ENCODE data around the gene ANKRD28.
"Not testable (repeated sequence)": the region's sequence is repeated elsewhere in the genome, so short reads cannot be mapped to it uniquely, and the experiment has no call there.

The ANKRD28 gene

DNA sequence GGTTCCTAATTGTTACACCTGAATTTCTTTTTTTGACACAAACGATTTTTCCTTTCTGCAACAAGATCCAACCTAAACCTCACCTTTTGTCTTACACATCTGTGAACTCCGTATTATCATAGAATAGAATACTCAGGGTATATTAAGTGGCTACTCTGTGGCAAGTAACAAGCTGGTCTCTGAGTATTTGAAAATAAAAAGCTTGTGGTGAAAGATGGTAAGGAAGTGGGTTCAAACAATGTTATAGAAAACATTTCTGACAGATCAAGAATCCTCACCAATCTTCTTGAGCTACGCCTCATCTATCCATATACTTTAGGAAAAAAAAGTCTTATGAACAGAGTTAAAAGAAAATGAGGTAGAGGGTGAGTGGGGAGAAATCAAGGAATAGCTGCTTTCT lies 3.5 kb upstream of the ANKRD28 start:
- no peak for DNase-seq (ENCODE audit: low spot score)

DNA sequence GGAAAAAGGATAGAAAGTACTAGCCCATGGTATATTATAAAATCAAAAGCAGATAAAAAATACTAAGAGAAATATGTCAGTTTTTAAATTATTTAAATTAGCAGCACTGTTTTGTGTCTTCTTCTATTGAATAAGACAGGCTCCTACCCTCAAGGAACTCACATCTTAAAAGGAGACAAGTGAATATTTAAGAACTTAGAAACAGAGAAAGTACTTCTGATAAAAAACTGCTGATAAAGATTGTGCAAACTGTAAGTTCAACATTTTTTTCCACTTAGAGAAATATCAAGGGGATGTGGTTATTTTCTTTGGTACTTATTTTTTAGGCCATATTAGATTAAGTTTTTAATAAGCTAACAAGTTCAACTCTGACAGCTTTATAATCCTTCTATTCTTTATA lies 3.0 kb upstream of the ANKRD28 start:
- DNase-seq (ENCODE audit: low spot score) = no peak

DNA sequence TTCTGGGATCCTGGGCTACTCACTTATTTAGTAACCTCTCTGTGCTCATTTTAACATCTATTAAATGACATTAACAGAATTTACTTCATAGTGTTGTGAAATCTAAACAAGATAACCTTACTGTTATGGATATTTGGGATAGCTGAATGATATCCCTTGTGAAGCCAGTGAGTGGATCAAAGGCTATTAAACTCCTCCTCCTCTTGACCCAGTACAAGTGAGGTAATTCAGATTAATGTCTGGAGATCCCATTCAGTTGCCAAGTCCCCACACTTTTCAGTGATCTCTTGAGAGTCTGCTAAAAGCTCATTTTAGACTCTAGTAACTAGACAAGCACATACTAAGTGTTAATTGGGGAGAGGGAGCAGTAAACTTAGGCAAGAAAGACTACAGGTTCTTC lies 2.5 kb upstream of the ANKRD28 start:
- DNase-seq (ENCODE audit: low spot score) = no peak

DNA sequence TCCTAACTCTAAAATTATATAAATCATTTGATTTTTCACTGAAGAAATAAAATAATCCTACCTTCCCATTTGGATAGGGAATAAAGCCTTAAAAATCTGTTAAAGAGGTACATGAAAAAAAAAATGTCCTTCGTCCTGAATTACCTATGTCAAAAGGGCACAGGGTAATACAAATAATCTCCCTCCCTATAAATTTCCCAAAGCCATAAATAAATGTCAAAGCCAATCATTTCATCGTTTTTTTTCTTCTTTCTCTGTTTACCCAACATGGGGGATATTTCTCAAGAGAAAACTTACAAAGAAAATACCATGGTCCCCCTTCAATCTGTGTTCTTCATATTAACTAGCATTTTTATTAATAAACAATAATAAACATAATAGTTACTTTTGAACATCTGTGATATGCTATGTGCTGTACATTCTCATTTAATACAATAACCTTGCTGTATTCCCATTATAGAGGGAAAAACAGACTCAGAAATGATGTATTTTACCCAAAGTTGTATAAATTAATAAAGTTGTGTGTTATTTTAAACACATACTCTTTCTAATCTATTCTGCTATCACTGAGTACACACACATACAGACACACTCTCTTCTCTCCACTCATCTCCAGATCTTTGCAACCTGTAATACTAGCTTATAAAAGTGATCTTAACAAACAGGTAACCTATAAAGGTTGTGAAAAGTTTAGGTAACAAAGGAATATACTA lies 910 bp upstream of the ANKRD28 start:
- no peak for DNase-seq (ENCODE audit: low spot score)

DNA sequence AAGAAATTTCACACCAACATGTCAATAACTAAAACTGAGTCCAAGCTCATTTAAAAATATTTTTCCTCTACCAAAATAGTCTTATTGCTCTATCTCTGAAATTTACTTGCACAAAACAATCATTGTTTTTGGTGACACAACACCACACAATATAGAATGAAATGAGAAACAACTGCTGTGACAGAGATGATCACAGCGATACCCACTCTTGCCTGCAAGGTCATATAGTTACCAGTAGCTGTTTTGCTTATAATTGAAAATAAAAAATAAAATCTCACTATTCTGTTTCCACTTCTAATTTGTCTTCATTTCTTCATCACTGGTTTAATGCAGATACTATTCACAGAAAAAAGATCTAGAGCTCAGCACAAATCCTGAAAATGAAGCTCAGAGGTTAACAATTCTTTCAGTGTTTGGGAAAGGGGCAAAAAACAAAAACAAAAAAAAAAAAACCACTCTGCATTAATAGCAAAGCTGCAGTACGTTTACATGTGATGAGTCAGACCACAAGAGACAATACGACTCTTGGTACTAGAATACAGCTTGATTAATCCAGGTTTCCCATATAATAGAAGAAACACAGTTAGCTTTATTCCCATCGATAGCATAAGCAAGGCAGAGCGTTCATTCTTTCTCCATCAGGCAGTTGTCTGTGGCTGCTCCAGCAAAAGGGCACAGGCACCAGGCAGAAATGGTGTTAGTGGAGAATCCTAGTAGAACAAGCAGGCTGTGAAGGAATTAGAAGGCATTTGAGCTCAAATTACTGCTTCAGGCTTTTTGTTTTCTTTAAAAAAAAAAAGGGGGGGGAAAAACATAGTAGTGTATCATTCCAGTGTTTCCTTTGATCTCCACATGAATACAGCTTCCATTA lies 773 bp downstream of the ANKRD28 start:
- DNase-seq (ENCODE audit: low spot score) = peak; percentile 58

DNA sequence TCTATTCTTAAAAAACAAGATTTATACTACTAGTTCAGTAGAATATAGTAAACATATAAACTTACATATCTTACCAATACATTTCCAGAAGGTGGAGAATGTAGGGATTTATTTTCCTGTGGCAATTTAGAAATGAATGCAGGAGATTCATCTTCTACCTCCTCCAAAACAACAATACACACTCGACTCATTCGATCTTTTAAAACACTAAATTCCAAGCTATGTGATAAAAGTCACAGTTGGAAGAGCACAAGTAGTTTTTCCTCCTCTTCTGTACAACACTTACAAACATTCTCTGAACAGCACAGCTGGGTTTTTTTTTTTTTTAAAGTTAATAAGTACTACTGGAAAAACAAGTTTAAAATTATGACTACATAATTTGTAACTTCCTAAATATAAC lies 1.4 kb downstream of the ANKRD28 start:
- no peak for DNase-seq (ENCODE audit: low spot score)

DNA sequence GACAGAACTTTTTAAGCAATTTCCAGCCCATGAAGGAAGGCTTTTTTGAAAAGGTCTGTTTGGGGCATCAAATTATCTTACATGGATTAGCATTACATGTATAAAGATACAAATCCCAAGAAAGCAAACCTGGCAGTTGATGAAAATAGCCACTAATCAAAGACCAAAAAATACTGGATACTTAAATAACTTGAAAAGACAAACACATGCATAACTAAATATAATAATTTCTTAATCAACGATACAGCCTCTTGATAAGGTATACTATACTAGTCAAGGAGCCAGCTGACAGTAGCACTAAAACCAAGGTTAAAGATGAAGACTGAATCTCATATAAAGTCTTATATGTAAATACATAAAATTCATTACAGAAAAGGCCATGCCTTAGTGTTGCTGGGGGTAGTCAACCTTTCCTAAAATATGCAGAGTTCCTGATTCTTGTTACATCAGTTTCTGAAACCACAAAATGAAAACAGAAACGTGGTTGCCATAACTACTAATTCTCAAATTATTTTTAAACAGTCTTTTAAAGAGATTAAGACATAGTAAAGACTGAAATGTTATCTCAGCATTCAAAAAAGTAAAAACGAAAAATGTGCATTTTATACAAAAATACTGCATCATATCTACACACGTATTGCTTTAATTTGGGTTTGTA lies 2.0 kb downstream of the ANKRD28 start:
- DNase-seq (ENCODE audit: low spot score) = peak; percentile 38

DNA sequence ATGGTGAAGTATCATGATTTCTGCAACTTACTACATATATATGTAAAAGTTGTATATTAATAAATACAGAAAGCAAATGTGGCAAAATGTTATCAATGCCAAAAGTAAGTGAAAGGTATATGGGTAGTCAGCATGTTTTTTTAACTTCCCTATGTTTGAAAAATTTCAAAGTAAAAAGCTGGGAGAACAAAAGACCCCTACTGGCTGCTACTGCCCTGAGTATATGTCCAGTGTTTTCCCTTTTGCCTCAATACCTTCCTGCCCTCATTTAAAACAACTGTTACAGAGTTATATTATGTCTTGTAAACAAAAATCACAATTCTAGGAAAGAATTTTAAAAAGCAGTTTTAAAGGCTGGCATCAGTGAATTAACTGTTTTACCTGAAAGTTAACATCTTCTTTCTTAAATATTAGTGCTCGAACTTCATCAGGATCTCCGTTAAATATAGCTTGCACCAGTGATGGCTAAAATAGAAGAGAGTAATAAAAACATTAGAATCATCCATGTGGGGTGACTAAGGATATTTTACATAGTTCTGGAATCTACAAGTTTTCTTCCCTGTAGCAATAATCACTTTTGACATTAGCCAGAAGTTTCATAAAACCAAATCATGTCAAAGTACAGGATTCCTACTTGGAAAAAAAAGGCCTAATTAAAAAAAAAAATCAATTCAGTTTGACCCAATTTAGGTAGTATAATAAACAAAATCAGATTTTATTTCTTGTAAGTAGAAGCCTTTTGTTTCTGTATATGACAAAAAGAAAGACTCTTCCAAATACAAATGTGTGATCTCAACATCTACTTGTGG lies 2.7 kb downstream of the ANKRD28 start:
- DNase-seq (ENCODE audit: low spot score) = no peak

DNA sequence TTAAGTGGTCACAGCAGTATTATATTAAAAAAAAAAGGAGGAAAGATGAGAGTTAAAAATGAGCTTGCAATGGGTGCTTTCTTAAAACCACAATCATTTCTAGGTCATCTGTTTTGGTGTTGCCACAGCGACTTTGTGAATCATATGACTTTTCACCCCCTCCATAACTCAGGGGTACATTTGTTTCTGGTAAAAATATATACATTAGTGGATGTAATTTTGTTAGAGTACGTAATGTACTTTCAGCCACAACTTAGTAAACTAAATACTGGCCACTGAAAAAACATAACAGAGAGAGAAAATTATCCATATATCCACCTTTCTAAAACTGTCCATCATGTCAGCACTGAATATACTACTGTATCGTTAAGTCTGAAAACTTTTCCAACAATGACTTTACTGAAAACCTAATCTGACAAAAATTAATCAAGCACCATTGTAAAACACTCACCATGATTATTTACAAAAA lies 3.4 kb downstream of the ANKRD28 start:
- peak; percentile 48 for DNase-seq (ENCODE audit: low spot score)

DNA sequence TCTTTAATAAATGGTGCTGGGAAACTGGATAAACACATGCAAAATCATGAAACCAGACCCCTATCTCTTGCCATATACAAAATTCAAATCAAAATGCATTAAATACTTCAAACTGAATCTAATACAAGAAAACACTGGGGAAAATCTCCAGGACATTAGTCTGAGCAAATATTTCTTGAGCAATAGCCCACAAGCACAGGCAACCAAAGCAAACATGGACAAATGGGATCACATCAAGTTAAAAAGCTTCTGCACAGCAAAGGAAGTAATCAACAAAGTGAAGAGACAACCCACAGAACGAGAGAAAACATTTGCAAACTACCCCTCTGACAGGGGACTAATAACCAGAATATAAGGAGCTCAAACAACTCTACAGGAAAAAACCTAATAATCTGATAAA lies 6.3 kb downstream of the ANKRD28 start:
- DNase-seq (ENCODE audit: low spot score) = no peak

DNA sequence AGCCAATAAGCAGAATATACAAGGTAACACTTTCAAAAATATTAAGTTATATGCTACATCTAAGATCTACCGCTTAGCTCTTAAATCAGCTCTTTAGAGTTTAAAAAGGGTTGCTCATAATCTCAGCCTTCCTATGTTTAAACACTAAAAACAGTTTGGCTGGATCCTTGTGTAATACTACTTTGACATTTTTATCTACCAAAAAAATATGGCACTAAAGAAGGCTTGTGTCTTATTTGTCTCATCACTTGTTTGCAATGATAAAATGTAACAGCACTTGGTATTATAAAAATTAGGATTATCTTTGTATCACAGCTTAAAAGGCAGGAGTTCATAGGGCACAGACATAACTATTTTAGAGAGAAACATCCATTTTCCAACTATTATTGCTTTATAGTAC lies 9.8 kb downstream of the ANKRD28 start:
- DNase-seq (ENCODE audit: low spot score) = no peak

DNA sequence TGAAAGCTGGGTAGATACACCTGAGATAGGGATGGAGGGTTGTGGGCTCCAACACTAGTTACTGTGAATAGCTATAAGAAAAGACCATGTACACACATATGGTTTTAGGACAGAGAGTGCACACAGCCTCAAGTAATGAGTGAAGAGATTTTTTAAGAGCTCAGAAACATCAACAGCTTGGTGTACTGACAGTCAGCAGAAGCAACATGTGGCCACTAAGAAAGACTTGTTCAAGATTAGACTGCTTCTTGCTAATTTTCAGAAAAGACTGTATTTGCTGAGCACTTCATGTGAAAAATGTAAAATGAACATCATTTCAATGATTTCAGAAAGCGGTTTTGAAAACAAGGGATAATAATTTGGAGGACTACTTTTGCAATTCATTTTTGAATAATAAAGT lies 10.3 kb downstream of the ANKRD28 start:
- DNase-seq (ENCODE audit: low spot score) = no peak

DNA sequence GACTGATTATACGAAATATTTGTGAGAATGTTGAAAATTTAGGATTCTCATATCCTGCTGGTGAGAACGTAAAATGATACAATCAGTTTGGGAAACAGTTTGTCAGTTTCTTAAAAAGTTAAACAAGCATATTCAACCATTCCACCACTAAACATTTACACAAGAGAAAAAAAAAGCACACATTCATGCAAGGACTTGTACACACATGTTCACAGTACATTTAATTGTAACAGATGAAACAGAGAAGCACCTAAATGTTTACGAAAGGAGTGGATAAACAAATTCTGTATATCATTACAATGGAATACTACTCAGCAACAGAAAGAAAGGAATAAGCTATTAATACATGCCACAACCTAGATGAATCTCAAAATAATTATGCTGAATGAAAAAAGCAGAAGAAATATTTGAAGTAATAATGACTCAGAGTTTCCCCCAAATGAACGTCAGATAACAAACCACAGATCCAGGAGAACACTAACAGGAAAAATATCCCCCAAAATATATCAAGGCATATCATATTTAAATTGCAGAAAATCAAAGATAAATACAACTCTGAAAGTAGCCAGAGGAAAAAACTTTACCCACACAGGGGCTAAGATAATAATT lies 14.3 kb downstream of the ANKRD28 start:
- DNase-seq (ENCODE audit: low spot score) = no peak

DNA sequence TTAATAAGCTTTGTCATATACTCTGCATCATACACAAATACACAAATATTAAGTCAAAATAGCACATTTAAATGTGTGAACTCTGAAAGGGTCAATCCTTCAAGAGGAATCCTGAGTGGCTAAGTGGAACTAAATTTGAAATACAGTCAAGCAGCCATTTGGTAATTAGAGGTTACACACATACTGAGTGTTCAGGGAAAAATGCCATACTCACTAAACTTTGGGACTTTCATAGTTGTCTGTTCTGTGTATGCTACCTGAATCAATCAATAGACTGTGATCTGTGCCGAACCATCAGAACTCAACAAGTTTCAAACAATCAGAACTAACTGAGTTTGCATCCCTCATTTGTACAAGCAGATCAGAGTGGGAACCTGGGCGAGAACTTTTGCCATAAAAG lies 15.3 kb downstream of the ANKRD28 start:
- DNase-seq (ENCODE audit: low spot score) = no peak

DNA sequence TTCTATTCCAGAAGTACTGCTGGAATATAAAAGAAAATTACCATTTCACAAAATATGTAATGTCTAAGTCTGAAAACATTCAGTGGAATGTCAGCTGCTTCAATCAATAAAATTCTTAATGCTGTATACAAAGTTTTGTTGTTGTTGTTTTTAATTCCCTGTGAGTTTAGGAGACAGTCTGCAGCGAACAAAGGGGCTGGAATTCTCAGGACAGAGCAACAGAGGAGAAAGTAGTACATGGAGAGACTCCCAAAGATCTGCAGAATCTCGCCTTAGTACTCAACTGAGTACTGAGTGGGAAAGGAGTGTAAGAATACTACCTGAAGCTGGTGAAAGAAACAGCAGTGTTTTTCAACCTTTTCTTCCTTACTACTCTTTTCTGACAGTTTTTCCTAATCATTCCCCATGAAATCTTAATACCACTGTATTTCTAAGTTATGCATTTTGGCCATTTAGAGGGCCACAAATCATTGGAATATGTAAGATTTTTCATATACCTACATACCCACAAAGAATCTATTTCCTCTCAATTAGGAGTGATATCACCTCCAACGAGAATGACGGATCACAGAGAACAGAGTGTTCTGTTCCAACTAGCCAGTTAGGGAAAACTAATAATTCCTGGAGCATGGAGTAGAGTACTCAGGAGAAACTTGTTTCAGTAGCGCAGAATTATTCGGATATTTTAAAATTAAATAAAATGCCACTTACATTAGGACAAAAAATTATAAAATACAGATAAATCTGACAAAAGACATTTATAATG lies 16.0 kb downstream of the ANKRD28 start:
- no peak for DNase-seq (ENCODE audit: low spot score)

DNA sequence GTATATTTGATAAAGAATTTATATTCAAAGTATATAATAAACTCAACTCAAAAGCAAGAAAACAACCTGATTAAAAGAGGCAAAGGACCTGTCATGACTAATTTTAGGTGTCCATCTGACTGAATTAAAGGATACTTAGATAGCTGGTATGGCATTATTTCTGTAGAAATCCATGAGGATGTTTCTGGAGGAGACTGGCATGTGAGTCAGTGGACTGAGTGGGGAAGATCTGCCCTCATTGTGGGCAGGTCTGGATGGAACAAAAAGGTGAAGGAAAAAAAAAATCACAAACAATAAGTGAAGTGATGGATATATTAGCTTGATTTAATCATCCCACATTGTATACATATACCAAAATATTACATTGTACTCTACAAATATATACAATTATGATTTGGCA lies 16.6 kb downstream of the ANKRD28 start:
- no peak for DNase-seq (ENCODE audit: low spot score)

DNA sequence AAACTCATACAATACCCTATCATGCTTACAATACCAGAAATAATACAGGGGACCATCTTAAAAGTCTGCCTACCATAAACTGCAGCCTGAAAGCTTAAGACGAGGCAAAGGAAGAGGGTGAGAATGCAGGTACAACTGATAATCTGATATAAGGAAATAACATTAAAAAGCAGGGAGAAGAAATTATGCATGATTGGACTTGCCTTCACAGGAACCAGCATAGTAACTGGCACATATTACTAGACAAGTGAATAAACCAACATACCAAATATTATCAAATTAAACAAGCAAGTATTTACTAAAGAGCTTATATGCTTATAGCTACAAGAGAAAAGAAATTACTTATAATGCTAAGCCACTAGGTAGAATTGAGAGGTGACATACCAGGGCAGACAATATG lies 18.7 kb downstream of the ANKRD28 start:
- DNase-seq (ENCODE audit: low spot score) = no peak

DNA sequence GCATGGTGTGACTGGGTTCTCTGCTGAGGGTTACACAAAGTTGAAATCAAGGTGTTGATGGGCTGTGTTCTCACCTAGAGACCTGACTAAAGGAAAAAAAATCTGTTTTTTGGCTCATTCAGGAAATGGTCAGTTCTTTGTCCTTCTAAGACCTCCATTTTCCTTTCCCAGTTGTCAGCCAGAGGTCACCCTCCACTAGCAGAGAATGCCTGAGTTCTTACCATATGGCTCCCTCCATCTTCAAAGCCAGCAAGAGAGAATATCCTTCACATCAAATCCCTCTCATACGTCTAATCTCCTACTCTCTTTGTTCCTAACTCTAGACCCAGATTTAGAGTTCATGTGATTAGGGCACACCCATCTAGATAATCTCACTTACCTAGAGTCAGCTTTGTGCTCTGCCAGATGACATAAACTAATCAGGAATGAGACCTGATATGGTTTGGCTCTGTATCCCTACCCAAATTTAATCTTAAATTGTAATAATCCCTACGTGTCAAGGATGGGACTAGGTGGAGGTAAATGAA lies 19.4 kb downstream of the ANKRD28 start:
- DNase-seq (ENCODE audit: low spot score) = no peak

DNA sequence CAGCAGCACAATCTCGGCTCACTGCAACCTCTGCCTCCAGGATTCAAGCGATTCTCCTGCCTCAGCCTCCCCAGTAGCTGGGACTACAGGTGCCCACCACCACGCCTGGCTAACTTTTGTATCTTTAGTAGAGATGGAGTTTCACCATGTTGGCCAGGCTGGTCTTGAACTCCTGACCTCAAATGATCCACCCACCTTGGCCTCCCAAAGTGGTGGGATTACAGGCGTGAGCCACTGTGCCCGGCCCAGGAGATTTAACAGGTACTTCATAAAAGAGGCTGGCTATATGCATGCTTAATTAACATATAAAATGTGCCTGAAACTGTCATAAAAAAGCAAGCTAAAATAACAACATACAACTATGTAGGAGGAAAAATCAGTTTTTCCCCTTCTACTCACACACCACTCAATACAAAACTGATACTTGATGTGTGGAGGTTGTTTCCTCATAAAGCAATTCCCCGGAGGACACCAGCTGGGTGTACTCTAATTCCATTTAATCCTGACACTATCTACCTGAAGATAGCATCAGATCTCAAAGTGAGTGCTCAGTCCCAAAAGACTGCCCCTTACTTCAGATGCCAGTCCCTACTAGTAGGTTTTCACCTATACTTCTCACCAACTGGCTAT lies 22.7 kb downstream of the ANKRD28 start:
- not testable (repeated sequence) for DNase-seq (ENCODE audit: low spot score)

DNA sequence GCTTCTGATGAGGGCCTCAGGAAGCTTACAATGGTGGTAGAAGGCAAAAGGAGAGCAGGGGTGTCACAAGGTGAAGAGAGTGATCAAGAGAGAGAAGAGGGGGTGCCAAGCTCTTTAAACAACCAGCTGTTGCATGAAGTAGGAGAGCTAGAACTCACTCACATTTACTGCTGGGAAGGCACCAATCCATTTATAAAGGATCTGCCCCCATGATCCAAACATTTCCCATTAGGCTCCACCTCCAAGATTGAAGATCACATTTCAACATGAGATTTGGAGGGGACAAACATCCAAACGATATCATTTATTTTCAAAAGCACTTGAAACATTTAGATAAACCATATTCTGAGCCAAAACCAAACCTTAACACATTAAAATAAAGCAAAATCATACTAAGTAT lies 26.3 kb downstream of the ANKRD28 start:
- no peak for DNase-seq (ENCODE audit: low spot score)

Measured in AG08395 (cell line).